ENCODE results near the gene MAML3. TPM values are rescaled to one million over a fixed set of nuclear protein-coding genes. Genes with fewer than 3 reads are reported as not detected.

The MAML3 gene
- total RNA-seq, 4 donors from 2014 or later: 16.1 to 40.0 (median 18.1) TPM

DNA sequence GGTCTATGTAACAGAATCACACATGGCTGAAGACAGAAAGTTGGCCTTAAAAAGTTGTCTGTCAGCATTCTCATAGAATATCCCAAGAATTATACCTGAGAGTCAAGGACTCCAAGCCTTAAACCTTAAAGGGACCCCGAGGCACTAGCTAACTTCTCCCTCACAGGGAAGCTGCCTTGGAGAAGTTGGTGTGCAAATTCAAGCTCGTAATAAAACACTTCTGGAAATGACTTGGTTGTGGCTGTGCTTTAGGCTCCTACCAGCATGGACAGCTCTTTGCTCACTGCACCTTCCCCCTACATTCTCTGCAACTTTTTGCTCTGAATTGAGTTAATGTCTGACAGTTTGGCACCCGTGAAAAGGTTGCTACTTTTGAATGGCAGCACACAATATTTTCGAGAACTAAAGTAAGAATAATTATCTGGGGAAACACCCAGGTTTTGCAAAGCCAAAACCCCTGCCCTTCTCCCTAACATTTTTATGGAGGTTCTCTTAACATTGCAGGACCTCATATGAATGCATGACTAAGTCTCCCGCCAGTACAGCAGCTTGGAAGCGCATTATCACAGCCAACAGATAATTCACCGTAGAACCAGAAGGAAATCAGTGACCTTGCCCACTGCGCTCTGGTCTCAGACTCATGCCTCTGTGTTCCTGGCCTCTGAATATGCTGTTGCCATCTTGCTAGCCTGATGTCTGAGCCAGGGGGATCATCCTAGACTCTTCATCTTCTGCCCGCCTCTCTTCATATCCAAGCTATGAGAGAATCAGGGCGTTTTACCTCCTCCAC is 397.4 kb downstream of the MAML3 start:
- in situ Hi-C loops (cut with MboI; ENCODE audit: low pct_ligation_motif_present in 1 of 4, low pct_unique_long_range_greater_than_20kb in 1 of 4, low sequenced_read_pairs in 3 of 4): no loop called here
- no peaks in the 10 kb centered on the region for H3K36me3 ChIP-seq
- no peak for TF ChIP-seq CTCF (IDR thresholded peaks at IDR 0.05)
- no peak for DNase-seq
- H3K27ac ChIP-seq: no peak overlapping the region
- no peak overlapping the region for H3K4me3 ChIP-seq
- no peaks in the 10 kb centered on the region for H3K4me1 ChIP-seq
- H3K27me3 ChIP-seq: no peaks in the 10 kb centered on the region
- intact Hi-C loops (cut with DNase I; ENCODE audit: low total_unique reads): no loop called here
- WGBS, 2 donors (ENCODE audit: low coverage in 1 of 2): 89 to 90% methylated on average over 2 to 10 of the region's 10 CpGs
- H3K9me3 ChIP-seq: no peaks in the 10 kb centered on the region

DNA sequence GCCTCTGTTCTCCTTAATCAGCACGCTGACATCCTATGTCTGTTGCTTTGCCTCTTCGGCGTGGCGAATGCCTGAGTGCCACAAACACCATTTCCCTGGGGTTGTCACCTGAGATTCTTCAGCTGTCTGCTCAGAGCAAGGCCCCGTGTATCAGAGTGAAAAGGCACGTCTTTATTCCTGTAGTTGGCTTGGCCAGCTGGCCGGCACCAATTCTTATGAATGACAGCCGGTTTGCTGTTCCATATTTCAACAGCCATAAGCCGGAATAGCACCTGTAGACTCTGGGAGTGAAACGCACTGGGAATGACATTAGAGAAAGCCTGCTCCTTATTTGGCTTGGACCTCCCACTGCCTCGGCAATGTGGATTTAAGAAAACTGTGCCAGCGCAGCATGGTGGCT is 399.0 kb downstream of the MAML3 start:
- no peak for DNase-seq
- Histone ChIP-seq H3K36me3 (no peaks in the 10 kb centered on the region), H3K9me3 (no peaks in the 10 kb centered on the region), H3K27ac (no peak overlapping the region), H3K4me1 (no peaks in the 10 kb centered on the region), H3K27me3 (no peaks in the 10 kb centered on the region), H3K4me3 (no peak overlapping the region)
- intact Hi-C loops (cut with DNase I; ENCODE audit: low total_unique reads): no loop called here
- in situ Hi-C loops (cut with MboI; ENCODE audit: low pct_ligation_motif_present in 1 of 4, low pct_unique_long_range_greater_than_20kb in 1 of 4, low sequenced_read_pairs in 3 of 4): no loop called here
- 75 to 89% methylated on average over 4 to 12 of the region's 12 CpGs for WGBS, 2 donors (ENCODE audit: low coverage in 1 of 2)
- TF ChIP-seq POLR2AphosphoS5 (IDR thresholded peaks at IDR 0.05): no peak
- TF ChIP-seq CTCF (IDR thresholded peaks at IDR 0.05): no peak
- no peak for TF ChIP-seq POLR2A (IDR thresholded peaks at IDR 0.05)
- no peak for TF ChIP-seq EP300 (IDR thresholded peaks at IDR 0.05; ENCODE audit: low read depth)

GRCh38 chr4:139753686-139754085 is 400.3 kb downstream of the MAML3 start:
- no peaks in the 10 kb centered on the region for H3K4me1 ChIP-seq
- H3K36me3 ChIP-seq: no peaks in the 10 kb centered on the region
- no peak overlapping the region for H3K4me3 ChIP-seq
- WGBS, 2 donors (ENCODE audit: low coverage in 1 of 2): 94 to 100% methylated on average over 3 of the region's 3 CpGs
- H3K27ac ChIP-seq: no peak overlapping the region
- H3K27me3 ChIP-seq: no peaks in the 10 kb centered on the region
- DNase-seq: no peak
- intact Hi-C loops (cut with DNase I; ENCODE audit: low total_unique reads): no loop called here
- TF ChIP-seq EP300 (IDR thresholded peaks at IDR 0.05; ENCODE audit: low read depth) (no peak), POLR2A (IDR thresholded peaks at IDR 0.05) (no peak), POLR2AphosphoS5 (IDR thresholded peaks at IDR 0.05) (no peak), CTCF (IDR thresholded peaks at IDR 0.05) (no peak)
- no peaks in the 10 kb centered on the region for H3K9me3 ChIP-seq
- in situ Hi-C loops (cut with MboI; ENCODE audit: low pct_ligation_motif_present in 1 of 4, low pct_unique_long_range_greater_than_20kb in 1 of 4, low sequenced_read_pairs in 3 of 4): no loop called here

DNA sequence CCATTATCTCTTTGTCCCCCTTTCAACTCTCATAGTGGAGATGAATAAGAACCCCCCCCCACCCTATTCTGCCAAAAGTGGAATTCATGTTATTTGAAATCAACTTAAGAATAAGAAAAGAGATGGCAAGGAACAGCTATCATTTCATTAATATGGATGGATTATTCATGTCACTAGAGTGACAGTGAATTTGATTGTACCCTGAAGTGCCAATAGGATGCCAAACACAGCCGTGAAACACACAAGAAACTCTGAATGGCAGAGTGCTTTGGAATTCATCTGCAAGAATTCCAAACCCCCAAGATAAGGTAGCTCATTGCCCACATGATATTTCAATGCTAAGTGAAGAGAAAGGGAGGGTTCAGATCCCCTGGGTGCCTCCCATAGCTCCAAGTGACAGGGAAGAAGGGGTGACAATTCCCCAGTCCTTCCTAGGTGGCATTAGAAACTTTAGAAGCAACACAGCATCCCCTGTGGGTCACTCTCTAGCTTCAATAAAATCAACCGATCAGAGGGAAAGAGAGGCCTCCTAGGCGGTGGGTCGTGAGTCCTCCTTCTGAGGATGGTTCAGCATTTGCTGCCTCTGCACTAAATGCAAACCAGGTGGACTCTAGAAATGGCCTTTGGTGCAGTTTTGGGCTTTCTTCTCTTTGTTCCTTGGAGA is 404.0 kb downstream of the MAML3 start:
- intact Hi-C loops (cut with DNase I; ENCODE audit: low total_unique reads): no loop called here
- WGBS, 2 donors (ENCODE audit: low coverage in 1 of 2): 86 to 92% methylated on average over 1 to 4 of the region's 4 CpGs
- no peaks in the 10 kb centered on the region for H3K9me3 ChIP-seq
- H3K36me3 ChIP-seq: no peaks in the 10 kb centered on the region
- in situ Hi-C loops (cut with MboI; ENCODE audit: low pct_ligation_motif_present in 1 of 4, low pct_unique_long_range_greater_than_20kb in 1 of 4, low sequenced_read_pairs in 3 of 4): loop anchor here in 1 of 4 donors (25.0 kb wide), 1 partner anchor 512 kb away; no protein-coding TSS in a partner anchor
- no peak overlapping the region for H3K27ac ChIP-seq
- H3K27me3 ChIP-seq: no peaks in the 10 kb centered on the region
- no peak overlapping the region for H3K4me3 ChIP-seq
- TF ChIP-seq EP300 (IDR thresholded peaks at IDR 0.05; ENCODE audit: low read depth): no peak
- no peak for TF ChIP-seq POLR2AphosphoS5 (IDR thresholded peaks at IDR 0.05)
- no peak for TF ChIP-seq CTCF (IDR thresholded peaks at IDR 0.05)
- TF ChIP-seq POLR2A (IDR thresholded peaks at IDR 0.05): no peak
- no peak for DNase-seq
- H3K4me1 ChIP-seq: no peaks in the 10 kb centered on the region

Measured in transverse colon (tissue), 4 donors.